Calu3 (cell line): ENCODE data around the gene SYNGR1. TPM values are rescaled to one million over a fixed set of nuclear protein-coding genes. Genes with fewer than 3 reads are reported as not detected.

Source experiments
- BruUV-seq: library from RNA; stranded (reverse); fragments of 400-500 nt; replicated peaks from 2 replicates; lab custom pipeline; 2021; lab: Mats Ljungman, UMichigan
- CTCF ChIA-PET: fragments of 300-600 bp; sonication (Branson Sonifier 250); formaldehyde crosslinking; loops from one replicate; lab custom pipeline; 2022; ENCODE audit warnings: antibody characterized with exemption; lab: Charles Lee
- DNase-seq: peaks from one replicate; pipeline ENCODE4 v3.0.0; 2022
- H3K27ac Mint-ChIP-seq: one replicate; pipeline ENCODE4 v1.8.0; 2022; ENCODE audit warnings: mixed read lengths; ENCODE audit not compliant: unreplicated experiment
- H3K27me3 Mint-ChIP-seq: one replicate; pipeline ENCODE4 v1.8.0; 2022; ENCODE audit warnings: mixed read lengths; ENCODE audit not compliant: unreplicated experiment
- H3K36me3 Mint-ChIP-seq: one replicate; pipeline ENCODE4 v1.8.0; 2022; ENCODE audit warnings: mild to moderate bottlenecking, moderate library complexity, mixed read lengths; ENCODE audit not compliant: insufficient read depth, unreplicated experiment
- H3K4me1 Mint-ChIP-seq: one replicate; pipeline ENCODE4 v1.8.0; 2022; ENCODE audit warnings: mild to moderate bottlenecking, low read depth, mixed read lengths; ENCODE audit not compliant: unreplicated experiment
- H3K4me3 Mint-ChIP-seq: one replicate; pipeline ENCODE4 v1.8.0; 2022; ENCODE audit warnings: mild to moderate bottlenecking, low read depth, moderate library complexity, mixed read lengths; ENCODE audit not compliant: unreplicated experiment
- H3K9me3 Mint-ChIP-seq: one replicate; pipeline ENCODE4 v1.8.0; 2022; ENCODE audit warnings: low read depth, mixed read lengths; ENCODE audit not compliant: unreplicated experiment
- intact Hi-C: fragments of 100-400 bp; cut with micrococcal nuclease; formaldehyde crosslinking; loops from one replicate; pipeline ENCODE4 v1.10.0; 2022; ENCODE audit not compliant: unreplicated experiment
- total RNA-seq: library from RNA; stranded (reverse); gene quantifications from 2 replicates; pipeline ENCODE4 v1.2.3, GENCODE V29; 2022
- TF ChIP-seq, protein P1 (sequence below): fragments of 200-600 bp; IDR thresholded peaks from one replicate; pipeline ENCODE4 v1.8.0; 2022; ENCODE audit warnings: antibody characterized with exemption; ENCODE audit not compliant: unreplicated experiment

SYNGR1 gene
- total RNA-seq, 1 experiment from 2014 or later, result 12.3 TPM

DNA sequence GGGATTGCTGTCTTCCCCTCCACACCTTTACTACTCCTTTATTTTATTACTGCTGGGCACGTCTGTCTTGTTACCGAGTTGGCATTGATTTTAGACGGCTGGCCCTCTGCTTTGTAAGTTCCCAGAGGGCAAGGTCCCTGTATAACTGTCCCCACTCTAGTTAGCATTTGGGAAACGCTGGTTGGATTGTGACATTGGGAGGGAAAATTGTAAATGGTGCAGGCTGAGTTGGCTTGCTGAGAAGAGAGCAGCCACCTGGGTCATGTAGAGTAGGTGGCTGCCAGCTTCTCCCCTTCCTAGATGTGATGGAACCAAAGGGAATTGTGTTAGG is 51.5 kb downstream of the SYNGR1 start:
- Mint-ChIP-seq H3K4me1 (no peaks in the 10 kb centered on the region), H3K27ac (no peak overlapping the region)
- CTCF ChIA-PET, result no interaction called here

DNA sequence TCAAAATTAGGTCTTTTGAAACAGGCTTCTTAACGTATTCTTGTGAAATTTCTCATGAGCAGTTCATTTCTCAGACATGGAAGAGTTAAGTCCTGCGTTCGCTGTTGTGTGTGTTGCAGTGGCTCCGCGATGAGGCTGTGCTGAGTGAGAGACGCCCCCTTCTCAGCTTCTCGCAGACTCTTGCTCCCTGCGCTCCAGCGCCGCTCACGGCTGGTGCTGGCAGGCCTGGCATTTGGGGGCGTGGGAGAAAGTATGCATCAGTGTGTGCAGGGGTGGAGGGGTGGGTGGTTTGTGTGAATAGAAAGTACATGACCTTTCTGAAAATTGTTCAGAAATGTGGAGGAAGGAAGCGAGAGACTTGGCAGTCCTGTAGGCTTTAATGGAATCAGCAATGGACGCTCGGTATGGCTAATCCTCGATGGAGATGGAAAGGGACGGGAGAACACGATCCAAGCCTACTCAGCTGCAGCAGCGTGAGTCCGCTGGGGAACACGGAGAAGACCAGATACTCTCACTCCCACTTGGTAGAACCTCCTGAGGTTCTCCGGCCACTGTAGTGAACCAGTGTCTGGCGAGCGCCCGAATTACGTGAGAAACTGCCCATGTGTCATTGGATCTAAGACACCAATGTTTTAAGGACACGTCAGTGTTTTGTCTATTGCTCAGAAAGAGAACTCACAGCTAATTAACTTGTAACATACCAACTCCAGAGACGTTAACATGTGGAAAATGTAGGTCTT is 55.7 kb downstream of the SYNGR1 start:
- Mint-ChIP-seq H3K27ac (no peak overlapping the region), H3K9me3 (no peaks in the 10 kb centered on the region), H3K36me3 (peaks cover 10% of the 10 kb centered on the region), H3K4me1 (no peaks in the 10 kb centered on the region), H3K27me3 (no peaks in the 10 kb centered on the region), H3K4me3 (no peak overlapping the region)
- BruUV-seq, result no TSS peak
- intact Hi-C loops, result no loop called here
- DNase-seq, result no peak
- TF ChIP-seq, protein P1, sequence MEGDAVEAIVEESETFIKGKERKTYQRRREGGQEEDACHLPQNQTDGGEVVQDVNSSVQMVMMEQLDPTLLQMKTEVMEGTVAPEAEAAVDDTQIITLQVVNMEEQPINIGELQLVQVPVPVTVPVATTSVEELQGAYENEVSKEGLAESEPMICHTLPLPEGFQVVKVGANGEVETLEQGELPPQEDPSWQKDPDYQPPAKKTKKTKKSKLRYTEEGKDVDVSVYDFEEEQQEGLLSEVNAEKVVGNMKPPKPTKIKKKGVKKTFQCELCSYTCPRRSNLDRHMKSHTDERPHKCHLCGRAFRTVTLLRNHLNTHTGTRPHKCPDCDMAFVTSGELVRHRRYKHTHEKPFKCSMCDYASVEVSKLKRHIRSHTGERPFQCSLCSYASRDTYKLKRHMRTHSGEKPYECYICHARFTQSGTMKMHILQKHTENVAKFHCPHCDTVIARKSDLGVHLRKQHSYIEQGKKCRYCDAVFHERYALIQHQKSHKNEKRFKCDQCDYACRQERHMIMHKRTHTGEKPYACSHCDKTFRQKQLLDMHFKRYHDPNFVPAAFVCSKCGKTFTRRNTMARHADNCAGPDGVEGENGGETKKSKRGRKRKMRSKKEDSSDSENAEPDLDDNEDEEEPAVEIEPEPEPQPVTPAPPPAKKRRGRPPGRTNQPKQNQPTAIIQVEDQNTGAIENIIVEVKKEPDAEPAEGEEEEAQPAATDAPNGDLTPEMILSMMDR, result no peak
- CTCF ChIA-PET, result no interaction called here

More for the DNA sequence above, 51.5 kb downstream of the SYNGR1 start:
- intact Hi-C loops, result no loop called here
- H3K27me3 Mint-ChIP-seq, result no peaks in the 10 kb centered on the region
- H3K4me3 Mint-ChIP-seq, result no peak overlapping the region
- H3K9me3 Mint-ChIP-seq, result no peaks in the 10 kb centered on the region
- no TSS peak for BruUV-seq
- peaks cover 25% of the 10 kb centered on the region for H3K36me3 Mint-ChIP-seq
- TF ChIP-seq, protein P1, result no peak
- DNase-seq, result no peak

DNA sequence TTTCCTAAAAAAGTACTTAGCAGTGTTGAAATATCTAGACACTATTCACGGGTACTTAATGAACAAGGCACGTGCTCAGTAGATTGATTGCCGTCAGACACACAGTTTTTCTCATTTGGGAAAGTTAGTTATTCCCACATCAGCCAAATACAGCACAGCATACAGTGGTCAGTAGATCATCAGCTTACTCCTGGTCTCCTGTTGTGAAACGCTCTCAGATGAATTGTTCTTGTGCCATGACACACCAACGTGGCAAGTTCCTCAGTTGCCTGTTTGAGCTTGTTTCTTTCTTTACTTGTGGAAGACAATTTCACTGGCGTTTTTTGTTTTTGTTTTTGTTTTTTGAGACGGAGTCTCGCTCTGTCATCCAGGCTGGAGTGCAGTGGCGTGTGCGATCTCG is 58.4 kb downstream of the SYNGR1 start:
- TF ChIP-seq, protein P1, result no peak
- Mint-ChIP-seq H3K4me3 (no peak overlapping the region), H3K27me3 (no peaks in the 10 kb centered on the region), H3K36me3 (peaks cover 6% of the 10 kb centered on the region), H3K9me3 (no peaks in the 10 kb centered on the region), H3K27ac (no peak overlapping the region), H3K4me1 (no peaks in the 10 kb centered on the region)
- no peak for DNase-seq
- CTCF ChIA-PET, result no interaction called here
- BruUV-seq, result no TSS peak
- intact Hi-C loops, result no loop called here

DNA sequence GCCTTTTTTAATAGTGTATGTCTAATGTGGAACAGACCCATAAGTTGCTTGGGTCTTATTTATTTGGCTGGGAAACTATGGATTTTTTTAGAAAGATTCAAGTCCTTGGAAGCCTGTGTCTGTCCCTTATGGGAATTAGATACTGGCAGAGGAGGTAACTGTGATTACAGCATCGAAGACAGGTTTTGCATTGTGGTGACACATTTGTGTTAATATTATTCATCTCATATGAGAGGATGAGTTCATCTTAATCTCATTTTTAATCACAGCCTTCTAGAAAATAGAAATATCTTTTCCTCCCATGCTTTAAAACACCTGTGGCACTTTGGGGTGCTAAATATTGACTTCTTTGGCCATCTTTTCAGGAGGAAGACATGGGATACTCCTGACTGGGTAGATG is 59.0 kb downstream of the SYNGR1 start:
- CTCF ChIA-PET, result no interaction called here
- H3K4me1 Mint-ChIP-seq, result no peaks in the 10 kb centered on the region
- TF ChIP-seq, protein P1, result no peak
- H3K27ac Mint-ChIP-seq, result no peak overlapping the region
- intact Hi-C loops, result no loop called here
- no peak for DNase-seq
- peaks cover 3% of the 10 kb centered on the region for H3K36me3 Mint-ChIP-seq
- H3K9me3 Mint-ChIP-seq, result no peaks in the 10 kb centered on the region
- no peak overlapping the region for H3K4me3 Mint-ChIP-seq
- no peaks in the 10 kb centered on the region for H3K27me3 Mint-ChIP-seq
- BruUV-seq, result no TSS peak
